ENCODE data around the gene ATG2A.

DNA sequence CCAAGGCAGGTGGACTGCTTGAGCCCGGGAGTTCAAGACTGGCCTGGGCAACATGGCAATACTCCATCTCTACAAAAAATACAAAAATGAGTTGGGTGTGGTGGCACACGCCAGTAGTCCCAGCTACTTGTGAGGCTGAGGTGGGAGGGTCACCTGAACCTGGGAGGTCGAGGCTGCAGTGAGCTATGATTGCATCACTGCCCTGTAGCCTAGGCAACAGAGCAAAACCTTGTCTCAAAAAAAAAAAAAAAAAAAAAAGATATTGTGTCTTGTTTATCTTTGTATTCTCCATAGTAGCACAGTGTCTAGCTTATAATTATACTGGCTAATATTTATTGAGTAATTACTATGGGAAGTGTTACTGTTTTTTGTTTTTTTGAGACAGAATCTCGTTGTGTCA lies 34.5 kb upstream of the ATG2A start:
- no peak for TF ChIP-seq EP300 (IDR thresholded peaks at IDR 0.05)
- TF ChIP-seq, protein P1, sequence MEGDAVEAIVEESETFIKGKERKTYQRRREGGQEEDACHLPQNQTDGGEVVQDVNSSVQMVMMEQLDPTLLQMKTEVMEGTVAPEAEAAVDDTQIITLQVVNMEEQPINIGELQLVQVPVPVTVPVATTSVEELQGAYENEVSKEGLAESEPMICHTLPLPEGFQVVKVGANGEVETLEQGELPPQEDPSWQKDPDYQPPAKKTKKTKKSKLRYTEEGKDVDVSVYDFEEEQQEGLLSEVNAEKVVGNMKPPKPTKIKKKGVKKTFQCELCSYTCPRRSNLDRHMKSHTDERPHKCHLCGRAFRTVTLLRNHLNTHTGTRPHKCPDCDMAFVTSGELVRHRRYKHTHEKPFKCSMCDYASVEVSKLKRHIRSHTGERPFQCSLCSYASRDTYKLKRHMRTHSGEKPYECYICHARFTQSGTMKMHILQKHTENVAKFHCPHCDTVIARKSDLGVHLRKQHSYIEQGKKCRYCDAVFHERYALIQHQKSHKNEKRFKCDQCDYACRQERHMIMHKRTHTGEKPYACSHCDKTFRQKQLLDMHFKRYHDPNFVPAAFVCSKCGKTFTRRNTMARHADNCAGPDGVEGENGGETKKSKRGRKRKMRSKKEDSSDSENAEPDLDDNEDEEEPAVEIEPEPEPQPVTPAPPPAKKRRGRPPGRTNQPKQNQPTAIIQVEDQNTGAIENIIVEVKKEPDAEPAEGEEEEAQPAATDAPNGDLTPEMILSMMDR (IDR thresholded peaks at IDR 0.05) = no peak

Measured in esophagus muscularis mucosa (tissue), 3 donors.